Fibroblast of villous mesenchyme (primary cell): ENCODE results near the gene IQGAP2. TPM values are rescaled to one million over a fixed set of nuclear protein-coding genes. Genes with fewer than 3 reads are reported as not detected.

Experiments used
- DNase-seq: peaks from one replicate; pipeline ENCODE4 v3.0.0-alpha.2; 2010; ENCODE audit warnings: low read depth
- H3K4me3 ChIP-seq: 2 replicates; pipeline ENCODE4 v1.5.1; 2011; ENCODE audit warnings: low read depth, mild to moderate bottlenecking, low read length
- total RNA-seq: library from RNA; depleted of rRNA; stranded (reverse); fragments of >200 nt; gene quantifications from 2 replicates; pipeline ENCODE4 v1.2.3, GENCODE V29; 2012
- TF ChIP-seq, protein P1 (sequence below): IDR thresholded peaks from 2 replicates; pipeline ENCODE4 v1.5.1; 2012; ENCODE audit warnings: low read depth, mild to moderate bottlenecking, low read length; ENCODE audit not compliant: insufficient read depth

The IQGAP2 gene
- total RNA-seq, 1 donor, result 2.6 TPM

- DNase-seq, result no peak
- H3K4me3 ChIP-seq, result no peak overlapping the region
- TF ChIP-seq, protein P1, sequence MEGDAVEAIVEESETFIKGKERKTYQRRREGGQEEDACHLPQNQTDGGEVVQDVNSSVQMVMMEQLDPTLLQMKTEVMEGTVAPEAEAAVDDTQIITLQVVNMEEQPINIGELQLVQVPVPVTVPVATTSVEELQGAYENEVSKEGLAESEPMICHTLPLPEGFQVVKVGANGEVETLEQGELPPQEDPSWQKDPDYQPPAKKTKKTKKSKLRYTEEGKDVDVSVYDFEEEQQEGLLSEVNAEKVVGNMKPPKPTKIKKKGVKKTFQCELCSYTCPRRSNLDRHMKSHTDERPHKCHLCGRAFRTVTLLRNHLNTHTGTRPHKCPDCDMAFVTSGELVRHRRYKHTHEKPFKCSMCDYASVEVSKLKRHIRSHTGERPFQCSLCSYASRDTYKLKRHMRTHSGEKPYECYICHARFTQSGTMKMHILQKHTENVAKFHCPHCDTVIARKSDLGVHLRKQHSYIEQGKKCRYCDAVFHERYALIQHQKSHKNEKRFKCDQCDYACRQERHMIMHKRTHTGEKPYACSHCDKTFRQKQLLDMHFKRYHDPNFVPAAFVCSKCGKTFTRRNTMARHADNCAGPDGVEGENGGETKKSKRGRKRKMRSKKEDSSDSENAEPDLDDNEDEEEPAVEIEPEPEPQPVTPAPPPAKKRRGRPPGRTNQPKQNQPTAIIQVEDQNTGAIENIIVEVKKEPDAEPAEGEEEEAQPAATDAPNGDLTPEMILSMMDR, result no peak
Measured at GRCh38 chr5:76439929-76440328, 36.8 kb downstream of the IQGAP2 start.

DNA sequence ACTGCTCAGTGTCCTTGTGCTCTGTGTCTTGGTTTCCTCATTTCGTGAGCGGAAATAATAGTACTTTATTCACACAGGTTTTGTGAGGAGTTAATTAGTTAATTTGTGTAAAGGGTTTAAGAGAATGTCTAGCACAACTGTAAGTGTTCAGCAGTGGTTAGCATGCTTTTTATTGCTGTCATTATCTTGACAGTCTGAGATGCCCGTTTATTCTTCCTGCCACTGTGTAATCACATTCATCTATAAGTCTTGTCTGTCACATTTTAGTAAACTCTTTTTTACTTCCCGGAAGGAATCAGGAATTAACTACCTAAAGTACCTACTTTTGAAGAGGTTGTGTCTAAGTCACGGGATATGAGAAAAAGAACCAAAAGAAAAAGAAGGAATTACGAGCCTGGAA is 38.0 kb downstream of the IQGAP2 start:
- TF ChIP-seq, protein P1, result no peak
- no peak for DNase-seq
- H3K4me3 ChIP-seq, result no peak overlapping the region

DNA sequence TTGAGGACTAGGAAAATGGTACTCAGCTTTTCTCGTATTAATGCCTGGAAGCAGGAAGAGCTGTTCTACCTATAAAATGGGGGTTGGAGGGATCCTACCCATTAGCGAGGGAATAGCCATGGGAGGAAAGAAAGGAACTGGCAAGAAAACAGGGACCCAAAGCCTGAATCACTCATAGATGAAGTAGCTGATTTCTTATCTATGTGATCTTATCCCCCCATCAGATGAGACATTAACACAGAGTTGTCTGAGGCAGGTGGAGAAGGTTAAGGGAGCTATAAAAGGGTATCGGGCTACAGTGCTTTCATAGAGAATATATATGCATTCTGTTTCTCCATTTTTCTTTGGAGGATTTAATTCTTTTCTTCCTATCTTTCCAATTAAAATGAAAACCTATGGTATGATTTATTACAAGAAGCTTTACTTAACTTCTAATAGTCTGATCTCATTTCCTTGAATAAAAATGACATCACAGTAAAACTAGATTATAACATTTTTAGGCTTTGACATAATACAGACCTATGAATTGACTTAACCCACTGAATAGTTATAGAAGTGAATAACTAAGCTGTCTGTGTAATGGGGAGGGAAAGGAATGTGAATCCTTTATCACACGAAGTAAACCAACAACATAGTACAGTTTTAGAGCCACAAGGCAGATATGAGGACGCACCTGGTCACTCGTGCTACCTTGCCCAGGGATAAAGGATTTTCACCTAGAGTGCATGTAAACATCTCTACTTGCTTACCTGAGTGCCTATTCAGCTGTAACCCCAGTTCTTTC is 39.0 kb downstream of the IQGAP2 start:
- H3K4me3 ChIP-seq, result no peak overlapping the region
- DNase-seq, result no peak
- TF ChIP-seq, protein P1, result no peak

GRCh38 chr5:76443066-76443800 is 40.1 kb downstream of the IQGAP2 start:
- no peak overlapping the region for H3K4me3 ChIP-seq
- DNase-seq, result no peak
- TF ChIP-seq, protein P1, result no peak

GRCh38 chr5:76445063-76445462 is 42.0 kb downstream of the IQGAP2 start:
- no peak for DNase-seq
- TF ChIP-seq, protein P1, result no peak

DNA sequence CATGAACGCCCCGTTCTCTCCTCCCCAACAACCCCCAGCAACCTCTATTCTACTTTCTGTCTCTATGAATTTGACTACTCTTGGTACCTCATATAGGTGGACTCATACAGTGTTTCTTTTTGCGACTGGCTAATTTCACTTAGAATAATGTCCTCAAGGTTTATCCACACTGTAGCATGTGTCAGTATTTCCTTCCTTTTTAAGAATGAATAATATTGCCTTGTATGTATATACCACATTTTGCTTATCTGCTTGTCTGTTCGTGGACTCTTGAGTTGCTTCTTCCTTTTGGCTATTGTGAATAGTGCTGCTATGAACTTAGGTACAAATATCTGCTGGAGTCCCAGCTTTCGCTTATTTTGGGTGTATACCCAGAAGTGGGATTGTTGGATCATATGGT is 42.7 kb downstream of the IQGAP2 start:
- H3K4me3 ChIP-seq, result no peak overlapping the region
- DNase-seq, result no peak
- TF ChIP-seq, protein P1, result no peak

More at GRCh38 chr5:76445063-76445462, 42.0 kb downstream of the IQGAP2 start:
- H3K4me3 ChIP-seq, result no peak overlapping the region
